Trophoblast cell (in vitro differentiated cells and primary cell): Measurements from ENCODE around the gene PCGF2.

ENCODE experiments used
- DNase-seq, 2 donors: peaks; one replicate each; pipeline ENCODE4 v3.0.0-alpha.2; 2016
- H2AFZ ChIP-seq: 2 replicates; pipeline ENCODE4 v1.6.1; 2013; ENCODE audit warnings: low read length, moderate library complexity, mild to moderate bottlenecking; ENCODE audit not compliant: insufficient read depth, poor library complexity
- H2AK5ac ChIP-seq: 2 replicates; pipeline ENCODE4 v1.6.1; 2013; ENCODE audit warnings: mild to moderate bottlenecking, low read length
- H2BK120ac ChIP-seq: 2 replicates; pipeline ENCODE4 v1.6.1; 2013; ENCODE audit warnings: low read length, mild to moderate bottlenecking, moderate library complexity; ENCODE audit not compliant: insufficient read depth, poor library complexity
- H2BK12ac ChIP-seq: 2 replicates; pipeline ENCODE4 v1.6.1; 2013; ENCODE audit warnings: mild to moderate bottlenecking, low read length, moderate library complexity
- H2BK5ac ChIP-seq: 2 replicates; pipeline ENCODE4 v1.6.1; 2013; ENCODE audit warnings: low read length, low read depth, moderate library complexity, mild to moderate bottlenecking; ENCODE audit not compliant: poor library complexity
- H3K14ac ChIP-seq: 2 replicates; pipeline ENCODE4 v1.6.1; 2013; ENCODE audit warnings: mild to moderate bottlenecking, low read length
- H3K18ac ChIP-seq: 2 replicates; pipeline ENCODE4 v1.6.1; 2013; ENCODE audit warnings: mild to moderate bottlenecking, low read length
- H3K23ac ChIP-seq: 2 replicates; pipeline ENCODE4 v1.6.1; 2013; ENCODE audit warnings: low read length
- H3K27ac ChIP-seq: 2 replicates; pipeline ENCODE4 v1.5.1; 2013; ENCODE audit warnings: low read depth, mild to moderate bottlenecking, inconsistent platforms, low read length, moderate library complexity
- H3K27me3 ChIP-seq: 2 replicates; pipeline ENCODE4 v1.6.1; 2013; ENCODE audit warnings: inconsistent platforms, mild to moderate bottlenecking, low read length, moderate library complexity; ENCODE audit not compliant: insufficient read depth
- H3K36me3 ChIP-seq, 2 experiments: 1 replicate in 1 of 2; 2 replicates in 1 of 2; pipeline ENCODE4 v1.6.1; 2013; ENCODE audit warnings: low read length in 2 of 2, mild to moderate bottlenecking in 2 of 2, moderate library complexity in 1 of 2; ENCODE audit not compliant: insufficient read depth in 2 of 2, control insufficient read depth in 1 of 2
- H3K4ac ChIP-seq: 2 replicates; pipeline ENCODE4 v1.6.1; 2013; ENCODE audit warnings: low read depth, mild to moderate bottlenecking, low read length, moderate library complexity
- H3K4me1 ChIP-seq, 2 experiments: 1 replicate in 1 of 2; 2 replicates in 1 of 2; pipeline ENCODE4 v1.6.1; 2013; ENCODE audit warnings: low read length in 2 of 2, mild to moderate bottlenecking in 2 of 2, moderate library complexity in 1 of 2; ENCODE audit not compliant: insufficient read depth in 2 of 2, control insufficient read depth in 1 of 2
- H3K4me2 ChIP-seq: 2 replicates; pipeline ENCODE4 v1.6.1; 2013; ENCODE audit warnings: inconsistent platforms, mild to moderate bottlenecking, low read length, moderate library complexity
- H3K4me3 ChIP-seq: 2 replicates; pipeline ENCODE4 v1.5.1; 2013; ENCODE audit warnings: mild to moderate bottlenecking, low read depth, low read length, inconsistent platforms
- H3K79me1 ChIP-seq: one replicate; pipeline ENCODE4 v1.6.1; 2013; ENCODE audit warnings: low read length
- H3K79me2 ChIP-seq: 2 replicates; pipeline ENCODE4 v1.6.1; 2013; ENCODE audit warnings: low read length, mild to moderate bottlenecking; ENCODE audit not compliant: control insufficient read depth, insufficient read depth, poor library complexity
- H3K9ac ChIP-seq: 2 replicates; pipeline ENCODE4 v1.6.1; 2013; ENCODE audit warnings: mild to moderate bottlenecking, low read length
- H3K9me3 ChIP-seq: 2 replicates; pipeline ENCODE4 v1.6.1; 2013; ENCODE audit warnings: low read depth, mild to moderate bottlenecking, control low read depth, inconsistent platforms, low read length; ENCODE audit not compliant: insufficient read depth
- H4K12ac ChIP-seq: 2 replicates; pipeline ENCODE4 v1.6.1; 2013; ENCODE audit warnings: low read depth, mild to moderate bottlenecking, low read length, moderate library complexity
- H4K8ac ChIP-seq: 2 replicates; pipeline ENCODE4 v1.6.1; 2013; ENCODE audit warnings: low read depth, mild to moderate bottlenecking, low read length, moderate library complexity
- H4K91ac ChIP-seq: one replicate; pipeline ENCODE4 v1.6.1; 2013; ENCODE audit warnings: low read depth, mild to moderate bottlenecking, low read length, moderate library complexity
- WGBS: extraction: QIAGEN DNeasy Blood & Tissue Kit; methylation state at CpG from one replicate; pipeline ENCODE4 v1.1.7; 2013; ENCODE audit warnings: missing lambda C conversion rate; ENCODE audit not compliant: insufficient read length, insufficient coverage; ENCODE audit errors: extremely low coverage; 5-methylcytosine and 5-hydroxymethylcytosine counted together

PCGF2 gene

GRCh38 chr17:38741921-38742410, 6.2 kb downstream of the PCGF2 start:
- WGBS, result no CpG with 5 or more reads among the region's 7 CpGs
- no peak overlapping the region for H3K9ac ChIP-seq

GRCh38 chr17:38741461-38741860, 6.7 kb downstream of the PCGF2 start:
- Histone ChIP-seq H3K4ac (peak overlapping the region; percentile 25), H3K79me1 (no peaks in the 10 kb centered on the region), H3K27ac (no peak overlapping the region), H3K4me3 (no peak overlapping the region), H2AFZ (no peak overlapping the region), H4K8ac (no peak overlapping the region), H2BK120ac (no peak overlapping the region), H3K36me3 (peaks cover 49 to 50% of the 10 kb centered on the region in 2 experiments), H4K12ac (no peak overlapping the region), H3K14ac (no peak overlapping the region), H2BK5ac (no peak overlapping the region), H3K27me3 (no peaks in the 10 kb centered on the region), H3K23ac (no peak overlapping the region), H3K4me2 (no peak overlapping the region), H3K79me2 (peaks cover 14% of the 10 kb centered on the region), H4K91ac (no peak overlapping the region), H3K18ac (no peak overlapping the region), H3K9ac (no peak overlapping the region), H3K9me3 (no peaks in the 10 kb centered on the region), H2AK5ac (no peak overlapping the region), H3K4me1 (peaks cover 5 to 9% of the 10 kb centered on the region in 2 experiments), H2BK12ac (no peak overlapping the region)
- WGBS, result no CpG with 5 or more reads among the region's 5 CpGs
- no peak for DNase-seq

More at GRCh38 chr17:38741921-38742410, 6.2 kb downstream of the PCGF2 start:
- H3K18ac ChIP-seq, result no peak overlapping the region
- H3K14ac ChIP-seq, result no peak overlapping the region
- no peak overlapping the region for H4K12ac ChIP-seq
- no peak overlapping the region for H4K8ac ChIP-seq
- peaks cover 8 to 14% of the 10 kb centered on the region in 2 experiments for H3K4me1 ChIP-seq
- no peaks in the 10 kb centered on the region for H3K79me1 ChIP-seq
- no peak overlapping the region for H4K91ac ChIP-seq
- H3K23ac ChIP-seq, result no peak overlapping the region
- H3K9me3 ChIP-seq, result no peaks in the 10 kb centered on the region
- no peak overlapping the region for H2AFZ ChIP-seq
- no peak overlapping the region for H3K4me3 ChIP-seq
- H2BK120ac ChIP-seq, result no peak overlapping the region
- DNase-seq, result no peak
- H2BK5ac ChIP-seq, result no peak overlapping the region
- H2AK5ac ChIP-seq, result no peak overlapping the region
- H2BK12ac ChIP-seq, result no peak overlapping the region
- no peaks in the 10 kb centered on the region for H3K27me3 ChIP-seq
- no peak overlapping the region for H3K27ac ChIP-seq
- peaks cover 19% of the 10 kb centered on the region for H3K79me2 ChIP-seq
- peak overlapping the region; percentile 13 for H3K4ac ChIP-seq
- peaks cover 46 to 49% of the 10 kb centered on the region in 2 experiments for H3K36me3 ChIP-seq
- H3K4me2 ChIP-seq, result no peak overlapping the region

- Histone ChIP-seq H4K91ac (no peak overlapping the region), H3K9me3 (no peaks in the 10 kb centered on the region), H3K27me3 (no peaks in the 10 kb centered on the region), H3K79me2 (peaks cover 9% of the 10 kb centered on the region), H3K4ac (peak overlapping the region; percentile 64), H3K14ac (no peak overlapping the region), H4K12ac (no peak overlapping the region), H2BK12ac (no peak overlapping the region), H3K4me2 (no peak overlapping the region), H2BK5ac (no peak overlapping the region), H3K79me1 (no peaks in the 10 kb centered on the region), H3K23ac (no peak overlapping the region), H2AK5ac (no peak overlapping the region), H3K4me3 (no peak overlapping the region), H4K8ac (no peak overlapping the region), H3K36me3 (peaks cover 54 to 56% of the 10 kb centered on the region in 2 experiments), H3K4me1 (peaks cover 0 to 2% of the 10 kb centered on the region in 2 experiments), H3K18ac (no peak overlapping the region), H2AFZ (no peak overlapping the region), H3K9ac (no peak overlapping the region), H2BK120ac (no peak overlapping the region), H3K27ac (no peak overlapping the region)
- no CpG with 5 or more reads among the region's 4 CpGs for WGBS
- no peak for DNase-seq
These were observed 7.3 kb downstream of the PCGF2 start for GRCh38 chr17:38740806-38741205.

GRCh38 chr17:38740044-38740443, 8.1 kb downstream of the PCGF2 start:
- DNase-seq, result no peak
- H3K14ac ChIP-seq, result no peak overlapping the region
- H3K79me2 ChIP-seq, result peaks cover 6% of the 10 kb centered on the region
- WGBS, result no CpG with 5 or more reads among the region's 19 CpGs
- H3K36me3 ChIP-seq, result peaks cover 61 to 63% of the 10 kb centered on the region in 2 experiments
- H3K4me3 ChIP-seq, result no peak overlapping the region
- no peak overlapping the region for H3K4ac ChIP-seq
- H2AFZ ChIP-seq, result no peak overlapping the region
- no peak overlapping the region for H2AK5ac ChIP-seq
- no peak overlapping the region for H3K27ac ChIP-seq
- no peak overlapping the region for H2BK5ac ChIP-seq
- H4K12ac ChIP-seq, result no peak overlapping the region
- no peak overlapping the region for H2BK12ac ChIP-seq
- H4K8ac ChIP-seq, result no peak overlapping the region
- peaks cover 0 to 2% of the 10 kb centered on the region in 2 experiments for H3K4me1 ChIP-seq
- no peak overlapping the region for H3K9ac ChIP-seq
- no peak overlapping the region for H3K4me2 ChIP-seq
- H3K79me1 ChIP-seq, result no peaks in the 10 kb centered on the region
- H3K27me3 ChIP-seq, result no peaks in the 10 kb centered on the region
- H2BK120ac ChIP-seq, result no peak overlapping the region
- no peak overlapping the region for H4K91ac ChIP-seq
- H3K23ac ChIP-seq, result no peak overlapping the region
- H3K18ac ChIP-seq, result no peak overlapping the region
- H3K9me3 ChIP-seq, result no peaks in the 10 kb centered on the region
